Eye (tissue), 1 donor: ENCODE results near the gene ASTN2.

ENCODE experiments used
- DNase-seq: peaks from one replicate; pipeline ENCODE4 v3.0.0-alpha.2; 2015

ASTN2 gene

DNA sequence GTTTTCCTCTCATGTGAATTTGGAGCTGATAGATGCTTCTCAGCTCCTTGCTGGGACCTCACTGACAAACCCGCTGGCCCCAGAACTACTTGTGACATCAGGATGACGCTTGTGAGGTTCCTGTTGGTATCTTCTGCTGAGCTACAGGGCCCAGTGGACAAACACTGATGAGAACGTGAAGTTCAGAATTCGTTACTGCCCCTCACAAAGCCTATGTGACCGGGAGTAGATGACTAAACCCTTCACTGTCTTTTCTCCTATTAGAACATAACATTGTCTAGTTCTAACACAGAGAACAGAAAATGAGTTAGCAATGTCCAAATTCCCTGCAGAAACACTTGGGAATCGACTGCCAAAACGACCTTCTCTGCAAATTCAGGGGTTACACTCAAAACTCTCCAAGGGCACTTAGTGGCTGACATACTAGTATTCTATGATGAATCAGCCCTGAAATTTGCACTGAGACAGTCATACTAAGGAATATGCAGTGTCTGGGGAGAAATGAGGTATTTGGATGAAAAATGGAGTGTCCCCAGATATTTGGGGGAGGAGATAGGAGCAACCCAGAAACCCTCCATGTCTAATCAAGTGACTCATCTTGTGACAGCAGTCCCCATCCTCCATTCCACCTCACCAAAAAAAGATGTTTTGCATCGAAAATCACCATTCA is 871.0 kb downstream of the ASTN2 start:
- no peak for DNase-seq

GRCh38 chr9:116541402-116541801 is 873.5 kb downstream of the ASTN2 start:
- DNase-seq: no peak

- DNase-seq: no peak
Measured at GRCh38 chr9:116539549-116539948, 875.3 kb downstream of the ASTN2 start.

DNA sequence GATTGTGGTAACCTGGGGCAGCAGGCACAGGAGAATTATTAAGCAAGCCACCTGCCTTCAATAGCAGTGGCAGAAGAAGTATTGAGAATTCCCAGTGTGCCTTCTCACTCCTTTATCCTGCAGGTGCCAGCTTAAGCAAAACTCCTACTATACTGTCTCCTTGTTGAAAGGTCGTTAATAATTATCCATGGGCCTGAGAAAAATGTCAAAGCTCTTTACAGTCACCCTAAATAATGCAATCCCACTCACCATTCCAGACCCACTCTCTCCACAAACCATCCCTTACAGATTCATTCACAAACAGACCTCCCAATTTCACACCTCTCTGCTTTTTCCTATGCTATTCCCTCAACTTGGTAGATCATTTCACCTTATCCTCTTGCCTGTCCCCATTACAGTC is 889.2 kb downstream of the ASTN2 start:
- no peak for DNase-seq

DNA sequence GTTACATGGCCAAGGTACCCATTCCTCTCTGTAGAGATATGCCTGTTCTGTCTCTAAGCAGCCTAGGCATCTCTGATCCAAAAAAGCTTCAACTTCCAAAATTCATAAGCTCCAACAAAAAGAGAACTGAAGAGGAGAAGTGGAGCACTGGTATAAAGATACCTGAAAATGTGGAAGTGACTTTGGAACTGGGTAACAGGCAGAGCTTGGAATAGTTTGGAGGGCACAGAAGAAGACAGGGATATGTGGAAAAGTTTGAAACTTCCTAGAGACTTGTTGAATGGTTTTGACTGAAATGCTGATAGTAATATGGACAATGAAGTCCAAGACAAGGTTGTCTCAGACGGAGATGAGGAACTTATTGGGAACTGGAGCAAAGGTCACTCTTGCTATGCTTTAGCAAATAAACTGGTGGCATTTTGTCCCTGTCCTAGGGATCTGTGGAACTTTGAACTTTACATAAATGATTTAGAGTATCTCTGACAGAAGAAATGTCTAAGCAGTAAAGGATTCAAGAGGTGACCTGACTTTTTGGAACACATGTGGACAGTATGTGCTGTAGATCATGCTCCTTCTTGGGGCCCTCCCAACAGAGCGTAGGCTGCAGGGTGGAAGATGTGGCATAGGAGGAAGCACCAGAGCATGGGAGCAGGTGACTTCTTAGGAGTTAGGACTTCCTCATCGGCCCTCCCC is 889.9 kb downstream of the ASTN2 start:
- no peak for DNase-seq

DNA sequence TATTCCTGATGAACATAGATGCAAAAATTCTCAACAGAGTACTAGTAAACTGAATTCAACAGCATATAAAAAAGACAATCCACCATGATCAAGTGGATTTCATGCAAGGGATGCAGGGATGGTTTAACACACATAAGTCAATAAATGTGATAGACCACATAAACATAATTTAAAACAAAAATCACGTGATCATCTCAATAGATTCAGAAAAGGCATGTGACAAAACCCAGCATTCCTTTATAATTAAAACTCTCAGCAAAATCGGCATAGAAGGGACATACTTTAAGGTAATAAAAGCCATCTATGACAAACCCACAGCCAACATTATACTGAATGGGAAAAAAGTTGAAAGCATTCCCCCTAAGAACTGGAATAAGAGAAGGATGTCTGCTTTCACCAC is 894.6 kb downstream of the ASTN2 start:
- no peak for DNase-seq

GRCh38 chr9:116516456-116516855 is 898.4 kb downstream of the ASTN2 start:
- DNase-seq: no peak

DNA sequence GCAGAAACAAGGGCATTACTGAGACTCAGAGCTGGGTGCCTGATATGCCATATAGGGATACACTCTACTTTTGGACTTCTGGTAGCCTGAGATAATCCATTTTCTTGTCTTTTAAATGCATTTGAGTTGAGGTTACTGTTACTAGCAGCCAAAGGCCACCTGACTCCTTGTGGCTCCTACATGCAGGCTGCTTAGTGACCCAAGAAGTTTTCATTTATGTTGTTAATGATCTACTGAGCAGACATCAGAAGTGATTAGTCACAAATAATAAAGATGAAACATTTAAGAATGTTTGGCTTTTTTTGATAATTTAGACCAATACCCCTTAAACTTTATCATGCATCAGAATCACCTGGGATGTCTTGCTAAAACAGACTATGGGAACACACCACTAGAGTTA is 899.3 kb downstream of the ASTN2 start:
- DNase-seq: no peak

DNA sequence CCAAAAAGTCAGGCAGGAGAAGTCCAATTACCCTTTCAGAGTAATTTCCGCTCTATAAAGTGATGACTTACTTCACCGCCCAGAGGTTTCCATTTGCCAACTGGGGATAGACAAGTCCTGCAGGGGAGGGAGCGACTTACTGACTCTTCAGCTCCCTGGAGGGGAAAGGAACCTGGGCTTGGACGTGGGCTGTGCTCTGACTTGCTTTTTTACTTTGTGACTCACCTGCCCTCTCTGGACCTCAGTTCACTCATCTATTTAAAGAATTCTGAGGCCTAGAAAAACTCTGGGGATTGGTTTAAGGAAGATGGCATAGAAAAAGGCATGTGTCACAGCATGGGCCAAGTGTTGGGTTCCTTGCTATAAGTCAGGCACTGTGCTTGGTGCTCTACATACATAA is 908.2 kb downstream of the ASTN2 start:
- DNase-seq: no peak

- no peak for DNase-seq
Measured at GRCh38 chr9:116504893-116505480, 909.9 kb downstream of the ASTN2 start.

DNA sequence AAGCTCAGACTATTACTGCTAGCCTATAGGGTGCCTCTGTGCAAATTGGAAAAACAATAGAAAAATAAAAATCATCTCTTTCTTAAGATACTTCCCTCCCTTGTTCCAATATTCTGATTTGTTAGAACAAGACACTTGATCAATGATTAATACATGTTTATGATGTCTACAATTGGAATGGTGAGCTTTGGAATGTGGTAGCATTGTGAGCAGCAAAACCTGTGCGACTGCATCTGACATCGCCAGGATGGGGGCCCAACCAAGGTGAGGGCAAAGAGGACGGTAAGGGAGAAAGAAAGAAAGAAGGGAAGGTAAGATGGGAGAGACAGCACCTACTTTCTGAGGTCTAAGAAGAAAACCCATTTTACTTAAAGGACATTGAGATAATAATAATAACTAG is 910.8 kb downstream of the ASTN2 start:
- no peak for DNase-seq

DNA sequence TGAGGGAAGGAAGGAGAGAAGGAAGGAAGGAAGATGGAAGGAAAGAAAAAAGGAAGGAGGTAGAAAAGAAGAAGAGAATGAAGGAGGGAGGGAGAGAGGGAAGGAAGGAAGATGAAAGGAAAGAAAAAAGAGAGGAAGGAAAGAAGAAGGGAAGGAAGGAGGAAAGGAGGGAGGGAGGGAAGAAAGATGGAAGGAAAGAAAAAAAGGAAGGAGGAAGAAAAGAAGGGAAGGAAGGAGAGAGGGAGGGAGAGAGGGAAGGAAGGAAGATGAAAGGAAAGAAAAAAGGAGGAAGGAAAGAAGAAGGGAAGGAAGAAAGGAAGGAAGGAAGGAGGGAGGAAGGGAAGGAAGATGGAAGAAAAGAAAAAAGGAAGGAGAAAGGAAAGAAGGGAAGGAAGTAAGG is 912.1 kb downstream of the ASTN2 start:
- DNase-seq: no peak

GRCh38 chr9:116501871-116502270 is 913.0 kb downstream of the ASTN2 start:
- DNase-seq: no peak

DNA sequence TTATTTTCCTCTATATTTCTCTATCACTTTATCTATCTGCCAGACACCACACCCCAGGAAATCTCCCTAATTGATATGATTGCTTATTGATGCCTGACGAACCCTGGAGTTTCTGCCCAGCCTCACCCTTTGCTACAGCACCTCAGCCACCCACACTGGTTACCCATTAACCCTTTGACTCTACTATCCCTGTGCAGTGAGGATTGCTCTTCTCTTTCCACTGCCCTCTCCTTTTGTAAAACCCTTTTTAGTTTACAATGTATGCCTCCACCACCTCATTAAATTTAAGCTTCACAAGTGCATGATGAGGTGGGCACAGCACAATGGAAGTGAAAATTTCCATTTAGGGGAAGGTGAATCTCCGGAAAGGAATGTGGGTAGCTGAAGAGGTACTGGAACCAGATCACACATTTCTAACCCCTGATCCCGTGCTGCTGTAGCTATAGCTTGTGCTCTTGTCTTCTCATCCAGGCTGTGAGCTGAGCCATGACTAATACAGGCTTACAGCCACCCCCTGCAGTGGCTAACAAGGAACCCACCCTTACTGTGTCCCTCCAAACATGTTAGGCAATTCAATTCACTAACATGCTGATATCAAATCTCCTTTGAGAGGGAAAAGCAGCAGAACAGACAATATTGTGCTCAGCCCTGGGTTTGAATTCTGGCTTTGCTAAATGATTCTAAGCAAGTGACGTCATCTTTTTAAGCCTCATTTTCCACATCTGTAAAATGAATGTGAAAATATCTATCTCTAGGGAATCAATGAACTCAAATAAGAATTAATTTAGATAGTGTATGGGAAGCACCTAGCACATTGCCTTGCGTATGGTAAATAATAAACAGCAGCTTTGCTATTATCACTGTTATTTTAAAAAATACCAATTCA is 914.6 kb downstream of the ASTN2 start:
- peak; percentile 17 for DNase-seq

- no peak for DNase-seq
Measured at GRCh38 chr9:116499434-116499833, 915.4 kb downstream of the ASTN2 start.

DNA sequence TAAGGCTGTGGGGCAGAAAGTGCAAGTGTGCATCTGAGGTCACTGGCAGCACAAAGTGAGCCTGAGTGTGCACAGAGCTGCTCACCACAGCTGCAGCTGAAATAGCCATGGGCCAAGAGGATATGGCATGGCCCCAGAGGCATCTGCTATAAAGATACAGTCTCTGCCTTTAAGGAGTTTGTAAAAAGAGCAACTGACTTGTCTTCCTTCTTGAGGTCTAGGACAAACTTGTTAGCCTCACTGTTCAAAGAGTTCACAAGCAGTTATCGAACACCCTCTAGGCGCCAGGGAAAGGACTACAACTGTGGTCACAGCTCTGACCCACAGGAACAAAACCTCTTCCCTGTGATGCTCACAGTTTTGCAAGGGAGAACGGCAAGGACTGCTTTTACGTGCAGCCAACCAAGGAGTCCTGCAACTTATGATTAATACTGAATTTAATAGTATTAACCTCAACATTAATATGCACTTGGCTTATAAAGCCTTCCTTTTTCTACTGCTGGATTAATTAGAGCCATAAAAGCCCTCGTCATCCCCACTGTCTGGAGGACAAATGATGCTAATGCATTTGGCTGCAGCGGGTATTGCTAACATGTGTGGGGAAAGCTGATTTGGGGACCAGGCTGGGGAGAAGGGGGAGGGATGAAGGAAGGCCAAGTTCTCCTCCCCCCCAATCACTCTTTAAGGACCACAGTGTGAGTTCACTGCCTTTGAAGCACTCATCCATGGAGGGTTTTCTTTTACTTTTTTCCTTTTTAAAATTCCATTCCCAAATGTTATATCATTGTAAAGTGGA is 917.6 kb downstream of the ASTN2 start:
- peak; percentile 14 for DNase-seq

- DNase-seq: no peak
Measured at GRCh38 chr9:116496167-116496566, 918.7 kb downstream of the ASTN2 start.

DNA sequence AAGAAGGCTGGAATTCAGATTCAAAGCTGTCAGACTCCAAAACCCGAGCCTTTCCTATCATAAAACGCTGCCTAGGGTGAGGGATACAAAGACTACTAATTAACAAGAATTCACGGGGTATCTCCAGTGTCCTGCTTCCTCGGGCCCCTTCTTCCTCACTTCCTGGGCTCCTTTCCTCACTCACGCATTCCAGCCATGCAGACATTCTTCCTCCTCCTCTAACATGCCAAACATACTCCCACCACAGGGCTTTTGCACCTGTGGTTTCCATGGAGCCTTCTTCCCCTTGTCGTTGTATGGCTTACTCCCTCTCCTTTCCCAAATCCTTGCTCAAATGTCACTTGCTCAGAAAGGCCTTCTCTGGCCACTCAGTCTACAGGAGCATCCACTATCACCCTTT is 919.1 kb downstream of the ASTN2 start:
- DNase-seq: no peak

GRCh38 chr9:116494815-116495634 is 919.8 kb downstream of the ASTN2 start:
- peak; percentile 34 for DNase-seq

DNA sequence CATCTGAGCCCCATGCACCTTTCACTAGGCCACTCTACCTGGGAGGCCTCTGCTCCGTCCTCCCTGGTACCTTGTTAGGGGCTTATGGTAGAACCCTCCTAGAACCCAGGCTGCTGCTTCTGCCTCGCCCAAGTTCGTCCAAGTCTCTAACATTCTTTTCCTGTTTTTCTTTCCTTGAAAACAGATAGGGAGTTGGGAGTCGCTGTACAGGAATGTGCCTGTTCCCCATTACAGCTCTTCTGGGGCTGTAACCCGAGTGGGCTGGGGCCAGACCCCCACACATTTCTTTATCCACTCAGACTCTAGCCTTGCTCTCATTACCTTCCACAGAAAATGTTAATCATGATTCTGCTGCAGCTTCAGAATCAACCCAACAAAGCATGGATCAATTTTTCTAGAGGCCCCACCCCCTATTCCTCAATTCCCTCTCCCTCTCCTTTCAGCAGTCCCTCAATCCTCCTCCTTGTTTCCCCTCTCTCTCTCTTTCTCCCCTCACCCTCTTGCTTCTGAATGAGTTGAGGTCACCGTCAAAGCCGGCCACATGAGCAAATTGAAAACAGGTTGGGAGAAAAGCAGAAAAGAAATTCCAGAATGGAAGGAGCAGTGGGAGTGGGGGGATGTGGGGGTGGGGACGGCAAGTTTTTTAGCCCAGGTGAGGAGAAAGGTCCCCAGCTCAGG is 921.5 kb downstream of the ASTN2 start:
- peak; percentile 17 for DNase-seq

GRCh38 chr9:116491659-116492058 is 923.2 kb downstream of the ASTN2 start:
- peak; percentile 21 for DNase-seq
